C1 segment of cervical spinal cord (tissue), 14 donors: ENCODE data around the gene CRBN.

Source experiments
- DNase-seq, 14 donors: peaks; one replicate each; lab custom pipeline; 2025; lab: John Stamatoyannopoulos, UW

Gene CRBN

DNA sequence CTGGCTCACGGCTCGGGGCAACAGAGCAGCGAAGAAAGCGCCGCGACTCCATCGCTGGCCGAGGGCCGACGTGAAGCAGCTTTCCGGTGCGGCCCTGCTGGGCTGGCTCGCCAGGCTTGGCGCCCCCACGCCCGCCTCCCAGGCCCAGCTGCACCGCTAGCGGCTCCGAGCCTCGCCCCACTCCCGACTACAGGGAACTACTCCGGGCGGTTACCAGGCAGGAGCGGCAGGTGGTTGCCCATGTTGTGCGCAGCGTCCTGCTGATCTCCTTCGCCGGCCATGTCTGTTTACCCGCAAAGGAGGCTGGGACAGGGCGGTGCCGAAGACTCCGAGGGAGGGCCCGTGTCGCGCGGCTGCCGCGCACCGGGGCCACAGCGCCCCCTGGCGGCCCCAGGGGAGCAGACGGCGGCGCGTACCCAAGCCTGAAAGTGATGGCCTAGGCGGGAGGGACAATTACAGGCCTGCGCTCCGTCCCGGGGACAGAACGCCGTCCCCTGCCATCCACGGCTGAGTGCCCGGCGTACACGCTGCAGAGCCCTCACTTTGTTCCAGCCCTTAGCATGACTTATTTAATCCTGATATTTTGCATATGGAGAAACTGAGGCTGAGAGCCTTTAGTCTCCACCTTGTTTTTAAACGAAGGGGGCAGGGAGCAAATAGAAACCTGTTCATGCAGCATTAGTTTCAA is at the start of gene CRBN:
TSS of gene CRBN (minus strand) at position 285 of the 688 bp plus-strand sequence. CDS start at position 281, 4 bp downstream.
- peak; percentile 39 to 93 (median 86) for DNase-seq

- no peak for DNase-seq
Observed at GRCh38 chr3:3227640-3228039, 48.1 kb upstream of the CRBN start.

GRCh38 chr3:3221528-3221927 is 42.0 kb upstream of the CRBN start:
- no peak for DNase-seq

DNA sequence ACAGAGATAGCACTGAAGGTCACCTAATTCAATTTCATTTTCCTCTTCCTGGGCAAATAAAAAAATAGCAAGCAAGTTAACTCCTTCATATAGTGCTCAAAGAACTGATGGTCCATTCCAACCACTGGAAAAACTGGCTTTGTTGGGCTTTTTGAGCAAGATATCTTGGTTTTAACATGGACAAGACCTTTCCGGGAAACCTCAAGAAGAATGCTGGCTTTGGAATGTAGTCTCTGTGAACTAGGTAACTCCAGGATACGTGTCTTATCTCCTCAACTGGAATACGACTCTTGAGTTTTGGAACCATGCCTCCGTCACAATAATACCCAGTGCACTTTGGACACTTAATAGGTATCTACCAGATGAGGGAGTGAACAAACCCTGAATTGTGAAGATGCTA is 36.9 kb upstream of the CRBN start:
- no peak for DNase-seq

DNA sequence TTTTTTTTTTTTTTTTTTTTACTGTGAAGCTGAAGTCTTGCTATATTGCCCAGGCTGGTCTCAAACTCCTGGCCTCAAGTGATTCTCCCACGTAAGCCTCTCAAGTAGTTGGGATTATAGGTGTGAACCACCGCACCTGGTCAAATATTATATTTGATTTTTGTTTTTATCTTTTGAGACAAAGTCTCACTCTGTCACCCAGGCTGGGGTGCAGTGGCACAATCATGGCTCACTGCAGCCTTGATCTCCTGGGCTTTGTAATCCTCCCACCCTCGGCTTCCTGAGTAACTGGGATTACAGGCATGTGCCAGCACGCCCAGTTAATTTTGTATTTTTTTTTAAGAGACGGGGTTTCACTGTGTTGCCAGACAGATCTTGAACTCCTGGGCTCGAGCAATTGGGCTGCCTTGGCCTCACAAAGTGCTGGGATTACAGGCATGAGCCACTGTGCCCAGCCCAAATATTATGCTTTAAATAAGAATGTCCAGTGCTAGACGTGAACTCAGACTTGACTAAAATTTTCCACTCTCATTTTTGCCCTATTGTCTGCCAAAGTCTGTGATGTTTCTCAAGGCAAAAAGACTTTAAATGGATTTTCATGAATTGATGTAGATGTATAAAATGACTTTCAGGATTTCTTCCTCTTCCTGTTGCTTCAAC is 33.4 kb upstream of the CRBN start:
- no peak for DNase-seq

GRCh38 chr3:3209714-3210113 is 30.2 kb upstream of the CRBN start:
- DNase-seq, result no peak

- no peak for DNase-seq
Observed at GRCh38 chr3:3209057-3209456, 29.6 kb upstream of the CRBN start.

DNA sequence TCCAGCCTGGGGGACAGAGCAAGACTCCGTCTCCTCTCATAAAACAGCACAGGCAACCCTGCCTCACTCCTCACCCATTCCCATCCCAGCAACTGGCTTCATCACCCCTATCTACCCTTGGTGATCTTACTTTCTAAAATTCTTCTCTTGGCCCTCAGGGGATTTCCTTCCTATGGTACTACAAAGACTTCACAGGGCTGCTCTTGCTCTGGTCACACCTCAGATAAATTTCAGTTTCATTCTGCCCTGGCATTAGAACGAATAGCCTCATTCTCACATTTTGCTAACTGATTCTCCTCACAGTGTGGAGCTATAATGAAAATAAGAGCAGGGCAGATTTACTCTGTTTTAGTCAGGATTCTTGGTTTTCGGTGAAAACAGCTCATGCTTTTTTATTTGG is 22.1 kb upstream of the CRBN start:
- no peak for DNase-seq

- peak in 7 of 14 donors; percentile 0 to 37 (median 8) for DNase-seq
Observed at GRCh38 chr3:3200632-3201212, 21.2 kb upstream of the CRBN start.

GRCh38 chr3:3199306-3199705 is 19.8 kb upstream of the CRBN start:
- DNase-seq, result no peak

DNA sequence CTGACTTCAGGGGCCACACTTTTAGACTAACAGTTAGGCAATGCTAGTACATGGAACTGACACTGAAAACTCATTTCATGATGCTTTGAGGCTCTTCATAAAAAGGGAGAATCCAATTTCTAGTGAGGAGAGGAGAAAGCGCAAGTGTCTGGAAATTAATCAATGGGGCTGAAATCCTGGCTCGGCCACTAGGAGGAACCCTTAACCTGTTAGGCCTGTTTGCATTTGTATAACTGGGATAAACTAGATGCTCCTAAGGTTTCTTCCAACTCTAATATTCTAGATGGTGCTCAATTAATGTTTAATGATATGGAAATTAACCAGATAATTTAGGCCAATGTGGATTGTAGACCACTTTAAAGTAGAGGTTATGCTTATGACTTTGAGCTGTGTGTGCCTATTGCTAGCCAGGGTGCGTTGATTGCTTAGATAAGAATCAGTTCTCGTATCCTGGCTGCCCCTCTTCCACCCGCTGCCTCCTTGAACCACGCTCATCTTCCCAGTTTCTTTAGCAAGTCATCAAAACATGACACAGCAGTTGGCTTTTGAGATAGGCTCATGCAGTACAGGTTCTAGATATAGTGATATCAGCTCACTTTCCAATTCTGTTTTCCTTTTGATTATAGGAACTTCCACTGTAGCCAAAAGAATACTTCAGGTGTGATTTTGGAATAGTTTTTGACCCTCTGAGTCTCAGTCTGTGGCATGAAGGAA is 16.8 kb upstream of the CRBN start:
- DNase-seq, result no peak

DNA sequence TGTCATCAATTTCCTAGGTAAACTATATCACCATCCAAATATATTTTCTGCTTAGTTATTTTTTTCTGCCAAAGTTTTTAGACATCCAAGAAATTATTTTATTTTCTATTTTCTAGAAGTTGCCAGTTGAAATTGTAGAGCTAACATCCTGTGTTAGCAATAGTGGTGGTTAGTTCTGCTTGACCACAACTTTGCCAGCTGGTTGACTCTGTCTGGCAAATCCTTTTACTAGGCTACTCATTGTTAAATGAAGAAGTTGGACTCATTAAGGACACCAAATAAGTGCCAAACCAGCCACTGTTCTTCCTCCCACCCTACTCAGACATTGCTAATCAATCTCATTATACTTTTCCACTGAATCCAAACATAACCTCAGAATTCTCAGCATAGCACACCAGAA is 15.4 kb upstream of the CRBN start:
- DNase-seq, result no peak

- DNase-seq, result no peak
Observed at GRCh38 chr3:3192286-3192675, 12.8 kb upstream of the CRBN start.

DNA sequence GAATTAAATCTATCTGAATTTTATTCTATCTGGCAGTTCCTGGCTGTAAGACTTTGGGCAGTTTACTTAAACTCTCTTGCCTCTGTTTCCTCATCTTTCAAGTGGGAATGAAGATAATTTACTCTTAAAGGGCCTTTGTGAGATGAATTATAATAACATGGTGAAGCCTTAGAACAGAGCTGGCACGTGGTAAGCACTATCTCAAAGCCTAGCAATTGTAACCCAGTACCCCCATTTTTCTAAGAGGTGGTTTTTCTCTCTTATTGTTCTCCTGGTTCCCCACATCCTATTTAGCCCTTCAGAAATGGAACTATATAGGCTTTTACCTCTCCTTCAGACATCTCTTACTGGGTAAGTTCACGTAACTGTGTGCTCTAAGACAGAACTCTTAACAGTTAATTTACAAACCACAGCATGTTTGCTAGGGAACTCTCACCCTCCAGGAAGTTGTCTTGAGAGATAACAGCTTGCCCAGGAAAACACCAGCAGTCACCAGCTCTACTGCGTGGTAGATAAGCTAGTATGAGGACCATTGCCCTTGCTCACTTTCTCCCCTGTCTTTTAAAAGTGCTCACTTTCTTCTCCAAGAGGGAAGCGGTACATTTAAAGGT is 12.3 kb upstream of the CRBN start:
- no peak for DNase-seq

DNA sequence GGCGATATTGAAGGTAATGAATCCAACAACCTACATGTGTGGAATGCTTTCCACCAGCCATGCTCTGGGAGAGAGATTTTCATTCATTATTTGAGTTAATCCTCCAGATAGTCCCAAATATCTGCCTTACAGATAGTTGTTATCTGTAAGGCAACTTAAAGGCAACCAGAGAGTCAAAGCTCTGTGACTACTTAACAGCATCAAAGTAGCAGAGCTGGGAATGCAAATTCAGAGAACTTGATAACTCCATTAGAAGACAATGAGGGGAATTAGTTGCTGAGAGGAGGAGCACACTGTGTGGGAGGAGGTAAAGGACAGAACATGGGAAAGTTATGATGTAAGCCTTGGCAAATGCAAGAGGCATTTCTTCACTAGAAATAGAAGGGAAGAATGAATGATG is 10.5 kb upstream of the CRBN start:
- DNase-seq, result no peak

DNA sequence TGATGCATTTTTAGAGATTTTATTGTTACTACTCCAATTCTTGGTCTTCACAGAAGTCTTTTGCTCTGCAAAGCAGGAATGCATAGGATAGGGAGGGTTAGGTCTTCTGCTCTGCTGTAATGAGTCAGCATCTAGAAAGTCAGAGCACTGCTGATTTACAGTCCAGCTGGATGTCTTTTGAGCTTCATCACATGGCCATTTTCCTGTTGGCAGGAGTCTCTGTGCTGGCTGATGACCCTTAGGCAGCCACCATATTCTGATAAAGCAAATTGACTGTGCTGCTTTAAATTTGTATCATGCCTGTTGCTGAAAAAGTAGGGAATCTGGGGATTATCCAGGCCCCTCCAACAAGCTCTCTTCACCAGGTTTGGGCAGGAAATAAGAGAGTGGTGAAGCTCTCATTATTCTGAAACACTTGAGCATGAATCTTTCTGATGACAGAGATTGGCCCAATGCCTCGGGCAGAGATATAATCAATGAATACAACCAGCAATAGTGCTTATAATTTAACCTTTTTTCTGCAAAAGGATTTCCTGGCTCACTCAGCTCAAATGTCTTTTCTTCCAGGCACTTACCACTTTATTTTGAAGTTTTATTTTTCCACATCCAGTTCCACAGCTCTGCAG is 9.7 kb upstream of the CRBN start:
- DNase-seq, result no peak

- DNase-seq, result no peak
Observed at GRCh38 chr3:3184876-3185275, 5.4 kb upstream of the CRBN start.

GRCh38 chr3:3180456-3180855 is 965 bp upstream of the CRBN start:
- no peak for DNase-seq

DNA sequence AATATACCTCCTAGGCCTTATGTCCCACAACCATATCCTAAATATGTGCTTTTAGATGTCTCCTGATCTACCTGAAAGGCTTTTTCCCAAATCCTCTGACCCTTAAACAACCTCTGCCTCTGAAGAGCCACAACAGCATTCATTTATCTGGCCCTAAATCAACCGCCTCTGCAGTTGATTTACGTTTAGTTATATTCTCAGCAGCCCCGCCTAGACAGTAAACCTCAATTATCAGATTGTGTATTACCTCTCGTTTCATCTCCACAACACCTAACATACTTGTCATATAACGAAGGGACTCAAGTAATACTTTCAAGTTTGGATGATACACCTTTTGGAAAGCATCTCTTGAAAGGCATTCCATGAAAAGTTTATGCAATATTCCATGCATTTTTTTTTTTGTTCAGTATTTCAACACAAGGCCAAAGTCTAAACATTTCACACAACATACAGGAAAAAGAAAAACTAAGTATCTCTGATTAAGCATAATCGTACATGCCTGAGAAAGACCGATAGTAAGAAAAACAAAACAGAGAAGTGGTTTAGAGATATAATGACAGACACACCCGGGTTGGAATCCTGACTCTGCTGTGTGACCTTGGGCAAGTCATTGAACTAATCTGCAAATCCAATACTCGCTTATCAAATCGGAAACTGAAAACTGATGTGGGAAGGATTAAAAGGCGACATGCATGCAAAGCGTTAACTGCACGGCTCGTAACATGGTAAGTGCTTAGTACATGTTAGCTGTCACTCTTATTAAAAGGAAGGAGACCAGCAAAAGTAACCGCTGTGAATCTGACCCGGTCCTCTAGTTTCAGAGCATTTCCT is 778 bp downstream of the CRBN start:
- DNase-seq, result no peak

DNA sequence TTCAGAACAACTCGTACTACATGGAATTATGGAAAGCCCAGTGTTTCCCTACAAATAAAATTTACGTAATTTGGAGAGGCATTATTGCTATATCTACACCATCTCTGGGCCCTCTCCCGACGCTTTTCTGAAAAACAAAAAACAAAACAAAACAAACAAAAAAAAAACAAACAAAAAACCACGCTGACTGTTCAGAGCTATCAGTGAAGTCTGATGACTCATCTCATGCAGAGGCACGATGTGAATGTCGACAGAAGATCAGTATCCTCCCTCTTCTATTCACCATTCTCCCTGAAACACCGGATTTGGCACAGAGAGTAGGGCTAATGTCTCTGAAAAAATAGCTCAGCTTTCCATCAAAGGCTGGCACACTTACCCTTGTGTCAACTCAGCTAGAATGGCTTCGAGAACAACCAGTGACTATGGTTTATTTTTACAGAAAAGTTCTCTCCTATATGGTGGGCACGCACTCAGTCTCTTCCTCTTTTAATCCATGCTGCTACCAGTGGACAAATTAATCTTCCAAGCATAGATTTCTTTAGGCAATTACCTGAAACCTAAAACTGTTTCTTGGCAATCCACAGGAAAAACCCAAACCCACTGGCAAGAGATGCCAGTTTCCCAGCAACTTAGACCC is 1.5 kb downstream of the CRBN start:
- no peak for DNase-seq
